DMS53 (cell line): Measurements from ENCODE around the gene UMODL1.
A peak's percentile ranks its signal among the peaks of the same experiment; 100 is the strongest.
"Not testable (repeated sequence)": the region's sequence is repeated elsewhere in the genome, so short reads cannot be mapped to it uniquely, and the experiment has no call there.

Experiments
- DNase-seq: peaks from one replicate; lab custom pipeline; 2025; lab: John Stamatoyannopoulos, UW

Gene UMODL1

DNA sequence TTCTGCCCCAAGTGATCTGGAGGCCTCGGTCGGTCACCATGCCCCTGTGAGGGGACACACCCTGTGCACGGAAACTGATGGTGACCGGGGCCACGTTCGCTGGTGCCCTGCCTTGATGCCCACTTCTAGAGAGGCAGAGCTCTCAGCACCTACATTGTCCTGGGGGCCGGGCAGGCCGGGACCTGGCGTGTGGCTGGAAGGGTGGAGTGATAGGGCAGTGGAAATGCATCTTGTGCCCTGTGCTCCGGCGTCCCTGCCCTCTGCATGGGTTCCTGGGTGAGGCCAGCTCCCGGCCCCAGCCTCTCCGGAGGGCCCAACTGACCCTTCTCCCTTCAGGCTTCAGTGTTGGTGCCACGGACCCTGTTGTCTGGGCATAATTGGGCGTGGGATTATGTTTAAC, 11.0 kb upstream of the UMODL1 start:
- DNase-seq = no peak

- no peak for DNase-seq
These were observed 9.7 kb upstream of the UMODL1 start for GRCh38 chr21:42061195-42061985.

- DNase-seq = no peak
These were observed 9.2 kb upstream of the UMODL1 start for GRCh38 chr21:42061986-42062235.

GRCh38 chr21:42062236-42063022, 8.7 kb upstream of the UMODL1 start:
- DNase-seq = no peak

DNA sequence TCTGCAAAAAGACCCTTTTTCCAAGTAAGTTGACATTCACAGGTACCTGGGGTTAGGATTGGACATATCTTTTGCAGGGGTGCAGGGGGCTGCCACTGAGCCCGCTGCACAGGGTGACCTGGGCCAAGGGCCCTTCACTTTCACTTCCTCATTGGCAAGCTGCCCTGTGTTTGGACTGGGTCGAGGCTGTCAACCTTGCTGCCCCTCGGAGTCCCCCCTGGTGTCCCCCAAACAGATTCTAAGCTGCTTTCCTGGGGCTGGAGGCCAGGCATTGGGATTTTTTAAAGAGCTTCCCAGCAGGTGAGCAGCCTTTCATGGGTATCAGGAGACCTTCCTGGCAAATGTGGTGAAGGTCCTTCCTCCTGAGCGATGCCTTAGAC, 7.9 kb upstream of the UMODL1 start:
- DNase-seq = peak; percentile 66

DNA sequence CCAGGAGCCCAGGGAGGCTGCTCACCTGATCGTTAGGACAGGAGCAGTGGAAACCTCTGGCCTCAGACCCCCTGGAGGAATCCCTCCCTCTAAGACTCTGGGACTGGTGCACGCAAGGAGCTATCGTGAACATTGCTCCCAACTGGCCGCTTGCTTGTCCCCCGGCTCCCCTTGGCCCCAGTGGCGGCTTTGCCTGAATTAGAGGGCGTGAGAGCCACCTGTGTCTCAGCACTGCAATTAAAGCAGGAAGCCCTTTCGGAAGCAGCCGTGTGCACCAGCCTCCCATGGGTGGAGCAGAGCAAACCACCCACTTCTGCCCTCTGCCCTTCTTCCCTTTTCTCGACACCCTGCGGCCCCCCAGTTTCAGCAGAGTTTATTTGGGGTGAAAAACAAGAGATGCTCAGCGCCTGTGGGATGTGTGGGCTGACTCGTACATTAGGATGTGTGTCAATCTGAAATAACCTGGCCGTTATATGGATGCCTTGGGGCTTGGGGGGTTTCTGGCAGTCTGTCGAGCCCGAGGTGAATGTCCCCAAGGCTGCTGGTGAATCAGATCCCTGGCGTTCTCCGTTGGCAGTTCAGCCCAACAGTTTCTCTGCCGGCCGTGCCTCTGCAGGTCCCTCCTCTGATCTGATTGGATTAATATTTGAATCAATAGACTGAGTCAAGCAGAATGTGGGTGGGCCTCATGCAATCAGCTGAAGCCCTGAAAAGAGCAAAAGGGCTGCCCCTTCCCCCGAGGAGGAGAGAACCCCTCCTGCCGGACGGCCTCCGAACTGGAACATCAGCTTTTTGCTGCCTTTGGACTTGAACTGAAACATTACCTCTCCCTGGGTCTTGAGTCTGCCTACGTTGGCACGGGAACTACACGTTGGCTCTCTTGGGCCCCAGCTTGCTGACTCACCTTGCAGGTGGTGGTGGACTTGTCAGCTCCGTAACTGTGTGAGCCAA, 7.3 kb upstream of the UMODL1 start:
- DNase-seq = peak; percentile 87

DNA sequence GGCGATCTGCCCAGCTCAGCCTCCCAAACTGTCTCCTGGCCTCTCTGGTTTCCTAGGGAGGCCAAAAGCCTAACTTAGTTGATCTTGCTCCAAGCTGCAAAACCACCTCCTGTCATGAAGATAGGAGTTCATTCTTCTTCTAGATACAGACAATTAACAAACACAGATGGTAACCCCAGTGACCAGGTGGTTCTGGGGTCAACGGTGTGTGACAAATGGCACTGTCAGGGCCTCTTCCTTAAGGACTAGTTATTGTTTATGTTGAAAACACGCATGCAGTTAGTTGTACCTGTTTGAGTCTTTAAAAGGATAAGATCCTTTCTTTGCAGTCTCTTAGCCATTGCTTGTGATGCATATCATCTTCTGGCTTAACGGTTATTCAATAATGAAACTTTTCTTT, 4.6 kb upstream of the UMODL1 start:
- DNase-seq = peak; percentile 54

DNA sequence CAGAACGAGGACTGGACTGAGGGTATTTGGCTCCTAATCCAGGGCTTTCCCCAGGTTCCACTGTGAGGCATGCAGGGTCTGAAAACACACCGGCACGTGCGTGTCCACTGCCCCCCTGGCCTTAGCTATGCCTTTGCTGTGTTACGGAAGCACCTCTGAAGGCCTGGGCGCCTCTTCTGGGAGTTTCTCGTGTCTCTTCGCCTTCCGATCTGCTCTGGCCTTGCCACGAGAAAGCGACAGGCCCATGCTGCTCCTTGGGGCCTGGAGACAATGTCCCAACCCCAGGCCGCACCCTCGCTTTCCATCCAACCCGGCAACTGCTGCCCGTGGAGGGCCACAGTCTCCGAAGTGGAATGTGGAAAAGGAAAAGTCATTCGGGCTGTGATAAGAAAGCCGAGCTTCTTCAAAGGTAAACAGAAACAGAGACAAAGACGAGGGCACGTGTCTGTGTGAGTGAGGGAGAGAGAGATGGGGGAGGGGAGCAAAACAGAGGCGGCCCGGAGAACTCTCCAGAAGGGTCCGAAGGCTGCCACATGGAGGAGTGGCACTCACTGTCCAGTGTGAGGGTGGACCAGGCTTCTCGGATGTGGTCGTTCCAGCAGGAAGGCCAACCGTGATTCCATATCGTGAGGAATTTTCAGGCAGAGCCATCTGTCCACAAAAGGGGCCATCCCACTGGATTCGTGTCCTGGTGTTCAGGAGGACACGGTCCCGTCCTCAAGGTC, 3.4 kb upstream of the UMODL1 start:
- DNase-seq = no peak

DNA sequence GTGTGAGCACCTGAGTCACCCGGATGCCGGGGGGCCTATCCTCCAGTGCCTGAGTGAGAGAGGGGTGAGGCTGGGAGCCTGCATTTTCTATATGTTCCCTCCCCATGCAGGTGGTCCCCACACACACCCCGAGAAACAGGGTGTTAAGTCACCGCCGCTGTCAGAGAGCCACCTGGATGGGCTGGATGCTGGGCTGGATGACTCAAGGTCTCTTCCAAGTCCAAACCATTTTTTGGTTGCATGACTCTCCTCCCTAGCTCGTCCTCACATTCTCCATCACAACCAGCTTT, 2.9 kb upstream of the UMODL1 start:
- DNase-seq = no peak

DNA sequence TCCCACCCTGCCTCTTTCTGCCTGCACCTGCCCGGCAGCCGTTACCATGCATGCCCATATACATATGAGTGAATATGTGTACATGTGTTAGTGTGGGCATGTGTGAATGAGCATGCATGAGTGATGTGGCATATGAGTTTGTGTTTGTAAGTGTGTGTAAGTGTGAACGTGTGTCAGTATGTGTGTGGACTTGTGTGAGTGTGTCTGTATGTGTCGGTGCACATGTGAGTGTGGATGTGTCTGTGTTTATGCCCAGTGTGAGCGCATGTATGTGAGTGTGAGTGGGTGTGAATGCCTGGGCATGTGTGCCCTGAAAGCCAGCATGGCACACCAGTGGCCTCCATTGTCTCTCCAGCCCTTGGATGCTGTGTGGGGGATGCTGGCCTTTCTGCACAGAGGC, 2.5 kb upstream of the UMODL1 start:
- DNase-seq = no peak

DNA sequence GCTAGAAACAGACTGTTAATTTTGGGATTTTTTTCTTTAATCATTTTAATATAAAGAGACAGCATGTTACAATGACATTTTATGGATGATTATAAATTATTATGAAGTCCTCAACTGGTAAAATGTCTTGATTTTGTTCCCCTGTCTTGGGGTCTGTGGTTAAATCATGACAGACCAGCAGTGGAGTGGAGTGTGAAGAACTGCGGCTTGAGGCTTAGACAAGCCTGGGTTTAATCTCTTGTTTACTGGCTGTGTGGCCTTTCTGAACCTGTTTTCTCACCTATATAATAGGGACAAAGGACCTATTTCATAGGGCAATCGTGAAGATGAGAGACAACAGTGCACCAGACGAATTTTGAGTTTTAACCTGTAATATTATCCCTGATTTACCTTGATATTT, 1.8 kb upstream of the UMODL1 start:
- no peak for DNase-seq

DNA sequence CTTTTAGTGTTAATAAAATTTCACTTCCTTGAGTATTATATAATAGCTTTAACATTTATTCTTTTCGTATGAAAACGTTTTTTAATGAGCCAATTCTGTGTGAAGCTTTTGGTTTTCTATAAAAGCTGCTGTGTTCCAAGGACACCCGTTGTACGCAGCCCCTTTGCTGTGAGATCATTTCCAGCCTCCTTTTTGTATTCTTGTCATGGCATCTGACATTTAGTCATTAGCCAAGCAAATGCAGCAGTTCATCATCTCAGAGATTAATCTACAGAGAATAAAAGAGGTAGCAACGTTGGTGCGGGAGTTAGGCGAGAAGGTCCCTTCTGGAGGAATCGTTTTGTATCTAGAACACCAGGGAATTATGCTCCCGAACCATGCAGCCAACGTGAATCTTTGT, 1.3 kb upstream of the UMODL1 start:
- DNase-seq = no peak

DNA sequence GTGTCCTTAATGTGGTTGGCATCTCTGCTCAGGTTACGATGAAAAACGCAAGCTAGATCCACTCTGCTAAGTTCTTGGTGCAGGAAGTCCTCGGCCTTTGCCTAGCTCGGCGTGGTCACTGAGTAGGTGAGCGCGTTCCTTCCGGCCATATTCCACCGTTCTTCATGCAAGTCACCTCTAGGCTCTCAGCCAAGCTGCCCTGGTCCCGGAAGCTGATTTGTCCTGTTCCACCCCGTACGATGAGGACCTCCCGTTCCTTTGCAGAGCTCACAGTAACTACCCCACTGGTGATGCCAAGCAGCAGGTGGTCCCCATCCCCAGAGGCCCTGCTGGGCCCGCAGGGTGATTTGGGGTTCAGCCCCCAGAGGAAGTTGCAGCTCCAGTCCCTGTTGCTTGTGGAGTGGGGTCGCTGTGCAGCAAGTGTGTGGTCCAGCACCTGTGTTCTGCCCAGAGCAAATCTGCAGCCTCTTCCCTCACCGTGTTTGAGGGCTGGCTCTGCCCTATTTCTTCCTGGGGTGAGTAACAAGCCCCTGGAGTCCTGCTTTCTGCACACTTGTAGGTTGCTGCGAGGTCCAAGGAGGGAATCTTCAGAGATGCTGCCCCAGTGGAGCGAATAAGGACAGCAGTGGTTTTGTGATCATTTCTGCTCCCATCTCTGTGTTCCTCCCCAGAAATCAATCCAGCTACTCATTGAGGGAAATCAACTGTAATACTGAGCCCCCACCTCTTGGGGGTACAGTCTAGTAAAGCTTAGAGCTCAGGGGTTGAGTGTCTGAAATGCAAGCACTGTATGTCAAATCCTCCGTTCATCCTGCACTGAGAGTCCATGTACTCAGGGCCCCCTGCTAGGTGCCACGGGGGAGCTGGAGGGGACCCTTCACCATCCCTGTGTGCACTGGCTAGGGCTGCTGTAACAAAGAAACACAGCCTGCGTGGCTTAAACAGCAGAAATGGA, 2.3 kb downstream of the UMODL1 start:
- DNase-seq = peak; percentile 83

DNA sequence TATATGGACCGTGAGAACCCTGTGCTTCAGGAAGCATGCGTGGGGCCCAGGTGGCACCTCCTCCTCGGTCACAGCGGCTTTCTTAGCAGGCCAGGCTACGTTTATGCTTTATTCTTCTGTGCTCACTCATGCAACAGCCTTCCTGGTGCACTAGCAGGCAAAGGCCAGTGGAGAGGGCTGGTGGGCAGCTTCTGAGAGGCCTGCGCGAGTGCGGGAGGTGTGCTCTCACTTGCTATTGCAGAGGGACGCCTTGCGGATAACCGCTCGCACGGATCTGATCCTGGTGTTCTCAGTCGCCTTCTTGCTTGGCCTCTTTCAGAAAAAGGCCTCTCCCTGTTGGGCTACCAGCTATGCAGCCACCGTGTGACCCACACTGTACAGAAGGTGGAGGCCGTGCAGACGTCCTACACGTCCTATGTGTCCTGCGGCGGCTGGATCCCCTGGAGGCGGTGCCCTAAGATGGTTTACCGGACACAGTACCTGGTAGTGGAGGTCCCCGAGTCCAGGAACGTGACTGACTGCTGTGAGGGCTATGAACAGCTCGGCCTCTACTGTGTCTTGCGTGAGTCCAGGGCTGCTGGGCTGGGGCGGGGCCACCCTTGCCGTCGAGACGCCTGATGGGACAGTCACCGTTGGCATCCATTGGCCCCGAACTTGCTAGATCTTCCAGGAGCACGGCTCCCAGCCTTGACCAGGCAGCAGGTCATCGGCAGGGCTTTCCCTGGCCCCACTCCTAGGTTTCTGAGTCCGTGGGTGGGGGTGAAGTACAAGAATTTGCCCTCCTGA, 4.8 kb downstream of the UMODL1 start:
- no peak for DNase-seq

- not testable (repeated sequence) for DNase-seq
These were observed 6.6 kb downstream of the UMODL1 start for GRCh38 chr21:42077685-42078238.

- not testable (repeated sequence) for DNase-seq
These were observed 7.3 kb downstream of the UMODL1 start for GRCh38 chr21:42078247-42079007.

DNA sequence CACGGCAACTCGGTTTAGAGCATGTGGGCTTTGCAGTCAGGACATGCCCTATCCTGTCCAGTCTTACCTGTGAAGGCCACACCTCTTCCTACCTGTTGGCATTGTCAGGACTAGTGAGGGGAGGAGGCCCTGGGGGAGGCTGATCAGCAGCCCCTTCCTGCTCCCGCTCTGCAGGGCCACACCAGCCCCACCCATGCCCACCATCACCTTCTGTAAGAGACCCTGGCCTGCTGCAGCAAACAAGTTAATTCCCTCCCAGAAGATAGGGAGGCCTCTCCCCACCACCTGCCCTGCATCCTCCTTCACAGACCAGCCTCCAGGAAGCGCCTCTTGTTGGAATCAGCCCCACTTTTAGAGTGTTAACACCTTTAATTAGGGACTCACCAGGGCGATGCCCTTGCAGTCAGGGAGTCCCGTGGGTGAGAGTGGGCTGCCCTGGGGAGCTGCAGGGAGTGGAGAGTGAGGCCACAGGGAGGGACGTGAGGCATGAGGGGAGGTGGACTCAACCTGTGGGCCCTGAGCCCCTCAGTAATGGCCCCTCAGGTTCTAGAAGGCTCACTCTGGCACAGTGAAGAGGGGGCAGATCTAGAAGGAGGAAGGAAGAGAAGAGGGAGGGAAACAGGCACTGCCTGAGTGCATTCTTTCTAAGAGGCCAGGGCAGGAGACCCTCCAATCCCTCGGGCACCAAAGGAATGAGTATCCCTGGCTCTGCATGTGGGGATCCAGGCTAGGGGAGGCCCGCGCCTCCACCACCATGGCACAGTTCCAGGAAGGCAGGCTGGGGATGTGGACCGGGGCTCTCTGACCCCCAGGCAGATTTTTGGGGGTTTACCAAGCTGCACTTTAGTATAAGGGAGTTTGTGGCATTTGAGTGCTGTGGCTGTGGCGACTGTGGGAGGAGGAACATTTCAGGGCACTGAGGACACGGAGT, 8.2 kb downstream of the UMODL1 start:
- no peak for DNase-seq
